Measurements from ENCODE around the gene PTH2R. TPM values are rescaled to one million over a fixed set of nuclear protein-coding genes. Genes with fewer than 3 reads are reported as not detected.
"Not testable (repeated sequence)": the region's sequence is repeated elsewhere in the genome, so short reads cannot be mapped to it uniquely, and the experiment has no call there.

The PTH2R gene
- total and polyA plus RNA-seq, 2 of the 4 experiments (the other 2 are of a cell fraction): under 0.01 TPM; not detected in 1

- H2BK15ac ChIP-seq (ENCODE audit: low read depth, low read length): no peak overlapping the region
- no peak overlapping the region for H2BK5ac ChIP-seq (ENCODE audit: low read depth, low read length, poor library complexity, severe bottlenecking)
- no peak overlapping the region for H3K4me2 ChIP-seq (ENCODE audit: low read depth, low read length)
- dilution Hi-C loops (cut with HindIII; ENCODE audit: low sequenced_read_pairs, unreplicated experiment): no loop called here
- no peaks in the 10 kb centered on the region for H3K27me3 ChIP-seq (ENCODE audit: control insufficient read depth, insufficient read depth, low read length)
- H3K27ac ChIP-seq (ENCODE audit: insufficient read depth, low read length): no peak overlapping the region
- H3K4me3 ChIP-seq (ENCODE audit: insufficient read depth, low read depth, low read length): no peak overlapping the region
- H3K4ac ChIP-seq (ENCODE audit: low read depth, low read length): no peak overlapping the region
- TF ChIP-seq FOS (IDR thresholded peaks at IDR 0.05; ENCODE audit: low read depth, low read length): no peak
- TF ChIP-seq RAD21 (IDR thresholded peaks at IDR 0.05; ENCODE audit: low read length): no peak
- TF ChIP-seq NFE2L2 (IDR thresholded peaks at IDR 0.05; ENCODE audit: low read depth, low read length): no peak
- no peak for TF ChIP-seq RFX5 (IDR thresholded peaks at IDR 0.05; ENCODE audit: low read depth, low read length)
- no peak for TF ChIP-seq USF2 (IDR thresholded peaks at IDR 0.05; ENCODE audit: low read depth, low read length)
- TF ChIP-seq RCOR1 (IDR thresholded peaks at IDR 0.05; ENCODE audit: insufficient replicate concordance, low read length): no peak
- H3K79me1 ChIP-seq (ENCODE audit: low read depth in 1 of 2, low read length in 2 of 2): no peaks in the 10 kb centered on the region
- no peak overlapping the region for H3K56ac ChIP-seq (ENCODE audit: extremely low read depth, insufficient read depth, low read length)
- no peaks in the 10 kb centered on the region for H3K9me1 ChIP-seq (ENCODE audit: insufficient read depth, low read length)
- no peaks in the 10 kb centered on the region for H3K36me3 ChIP-seq (ENCODE audit: control insufficient read depth, insufficient read depth, low read length)
- no peak for DNase-seq
- intact Hi-C loops (cut with micrococcal nuclease): no loop called here
- no peak overlapping the region for H2BK20ac ChIP-seq (ENCODE audit: low read depth, low read length)
- ChIA-PET CTCF (no interaction called here), POLR2A (ENCODE audit: unreplicated experiment) (no interaction called here)
- no peak overlapping the region for H3K23ac ChIP-seq (ENCODE audit: low read depth, low read length)
- H4K5ac ChIP-seq (ENCODE audit: low read depth, low read length): no peak overlapping the region
- H2BK120ac ChIP-seq (ENCODE audit: low read depth, low read length): no peak overlapping the region
- BruUV-seq (replicated peaks): no TSS peak
- no peak overlapping the region for H2AK5ac ChIP-seq (ENCODE audit: low read depth, low read length)
- H3K4me1 ChIP-seq (ENCODE audit: control insufficient read depth, insufficient read depth, low read length): no peaks in the 10 kb centered on the region
- H3K9ac ChIP-seq (ENCODE audit: low read depth, low read length): no peak overlapping the region
- no peak overlapping the region for H4K91ac ChIP-seq (ENCODE audit: insufficient read depth, low read depth, low read length)
- no peak overlapping the region for H3K14ac ChIP-seq (replicated peaks; ENCODE audit: low read depth, low read length)
- H3K18ac ChIP-seq (ENCODE audit: low read depth, low read length): no peak overlapping the region
- no peak overlapping the region for H2AK9ac ChIP-seq (replicated peaks; ENCODE audit: low read depth, low read length, poor library complexity)
- H3K9me3 ChIP-seq (ENCODE audit: control insufficient read depth, insufficient read depth, low read length): peaks cover 5% of the 10 kb centered on the region
- in situ Hi-C loops (cut with MboI; ENCODE audit: low sequenced_read_pairs): no loop called here
- H4K8ac ChIP-seq (ENCODE audit: low read depth in 2 of 2, low read length in 2 of 2): no peak overlapping the region
- H4K20me1 ChIP-seq (ENCODE audit: insufficient read depth, low read length): no peaks in the 10 kb centered on the region
- ATAC-seq (ENCODE audit: low read depth): no peak
- H2AFZ ChIP-seq (replicated peaks; ENCODE audit: low read length, poor library complexity): no peak overlapping the region
Observed at GRCh38 chr2:208502288-208502687, 95.7 kb downstream of the PTH2R start.

GRCh38 chr2:208505365-208505764, 98.8 kb downstream of the PTH2R start:
- H3K9me3 ChIP-seq (ENCODE audit: control insufficient read depth, insufficient read depth, low read length); H4K20me1 ChIP-seq (ENCODE audit: insufficient read depth, low read length); H3K4ac ChIP-seq (ENCODE audit: low read depth, low read length); dilution Hi-C loops (cut with HindIII; ENCODE audit: low sequenced_read_pairs, unreplicated experiment); in situ Hi-C loops (cut with MboI; ENCODE audit: low sequenced_read_pairs); H3K27ac ChIP-seq (ENCODE audit: insufficient read depth, low read length); H3K9me1 ChIP-seq (ENCODE audit: insufficient read depth, low read length); POLR2A ChIA-PET (ENCODE audit: unreplicated experiment); H3K23ac ChIP-seq (ENCODE audit: low read depth, low read length); H4K5ac ChIP-seq (ENCODE audit: low read depth, low read length); H3K56ac ChIP-seq (ENCODE audit: extremely low read depth, insufficient read depth, low read length); H3K36me3 ChIP-seq (ENCODE audit: control insufficient read depth, insufficient read depth, low read length); H4K8ac ChIP-seq (ENCODE audit: low read depth in 2 of 2, low read length in 2 of 2); H3K18ac ChIP-seq (ENCODE audit: low read depth, low read length); H2BK20ac ChIP-seq (ENCODE audit: low read depth, low read length); H3K9ac ChIP-seq (ENCODE audit: low read depth, low read length); H3K4me3 ChIP-seq (ENCODE audit: insufficient read depth, low read depth, low read length); DNase-seq; BruUV-seq (replicated peaks); H3K4me2 ChIP-seq (ENCODE audit: low read depth, low read length); H2BK15ac ChIP-seq (ENCODE audit: low read depth, low read length); H3K4me1 ChIP-seq (ENCODE audit: control insufficient read depth, insufficient read depth, low read length); H3K27me3 ChIP-seq (ENCODE audit: control insufficient read depth, insufficient read depth, low read length); H2AK9ac ChIP-seq (replicated peaks; ENCODE audit: low read depth, low read length, poor library complexity); H2BK120ac ChIP-seq (ENCODE audit: low read depth, low read length); H2BK5ac ChIP-seq (ENCODE audit: low read depth, low read length, poor library complexity, severe bottlenecking); H3K14ac ChIP-seq (replicated peaks; ENCODE audit: low read depth, low read length); H2AFZ ChIP-seq (replicated peaks; ENCODE audit: low read length, poor library complexity); H2AK5ac ChIP-seq (ENCODE audit: low read depth, low read length); H4K91ac ChIP-seq (ENCODE audit: insufficient read depth, low read depth, low read length); intact Hi-C loops (cut with micrococcal nuclease); H3K79me1 ChIP-seq (ENCODE audit: low read depth in 1 of 2, low read length in 2 of 2); ATAC-seq (ENCODE audit: low read depth): not testable (repeated sequence)
- CTCF ChIA-PET: interaction anchor here (0.6 kb wide), 2 partner anchors 19 to 788 kb away, joined by 3 to 7 read pairs; no protein-coding TSS in a partner anchor
- WGBS, 2 experiments (ENCODE audit: extremely low coverage in 2 of 2, insufficient read length in 1 of 2): no CpG with 5 or more reads among the region's 3 CpGs

All from IMR-90 (cell line).